GM10266 (cell line): ENCODE measurements around the gene HNRNPA3.

Experiments used
- DNase-seq: peaks from one replicate; pipeline ENCODE4 v3.0.0; 2012; ENCODE audit errors: extremely low spot score
- TF ChIP-seq, protein P1 (sequence below): IDR thresholded peaks from 2 replicates; pipeline ENCODE4 v1.5.1; 2012; ENCODE audit warnings: mild to moderate bottlenecking, low read depth; ENCODE audit not compliant: control insufficient read depth, insufficient read depth; ENCODE audit errors: missing control alignments

The HNRNPA3 gene

DNA sequence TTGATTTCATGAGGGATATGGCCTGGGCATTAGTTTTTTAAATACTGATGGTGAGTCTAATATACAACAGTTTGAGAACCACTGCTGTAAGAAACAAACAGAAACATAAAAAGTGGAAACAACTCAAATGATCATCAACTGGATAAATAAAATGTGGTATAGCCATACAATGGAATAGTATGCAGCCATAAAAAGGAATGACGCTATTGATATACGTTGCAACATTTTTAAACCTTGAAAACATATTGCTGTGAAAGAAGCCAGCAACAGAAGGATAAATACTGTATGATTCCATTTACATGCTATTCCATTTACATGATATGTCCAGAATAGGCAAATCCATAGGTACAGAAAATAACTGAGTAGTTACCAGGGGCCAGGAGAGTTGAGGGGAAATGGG, 45.5 kb downstream of the HNRNPA3 start:
- no peak for DNase-seq
- TF ChIP-seq, protein P1, sequence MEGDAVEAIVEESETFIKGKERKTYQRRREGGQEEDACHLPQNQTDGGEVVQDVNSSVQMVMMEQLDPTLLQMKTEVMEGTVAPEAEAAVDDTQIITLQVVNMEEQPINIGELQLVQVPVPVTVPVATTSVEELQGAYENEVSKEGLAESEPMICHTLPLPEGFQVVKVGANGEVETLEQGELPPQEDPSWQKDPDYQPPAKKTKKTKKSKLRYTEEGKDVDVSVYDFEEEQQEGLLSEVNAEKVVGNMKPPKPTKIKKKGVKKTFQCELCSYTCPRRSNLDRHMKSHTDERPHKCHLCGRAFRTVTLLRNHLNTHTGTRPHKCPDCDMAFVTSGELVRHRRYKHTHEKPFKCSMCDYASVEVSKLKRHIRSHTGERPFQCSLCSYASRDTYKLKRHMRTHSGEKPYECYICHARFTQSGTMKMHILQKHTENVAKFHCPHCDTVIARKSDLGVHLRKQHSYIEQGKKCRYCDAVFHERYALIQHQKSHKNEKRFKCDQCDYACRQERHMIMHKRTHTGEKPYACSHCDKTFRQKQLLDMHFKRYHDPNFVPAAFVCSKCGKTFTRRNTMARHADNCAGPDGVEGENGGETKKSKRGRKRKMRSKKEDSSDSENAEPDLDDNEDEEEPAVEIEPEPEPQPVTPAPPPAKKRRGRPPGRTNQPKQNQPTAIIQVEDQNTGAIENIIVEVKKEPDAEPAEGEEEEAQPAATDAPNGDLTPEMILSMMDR: no peak

DNA sequence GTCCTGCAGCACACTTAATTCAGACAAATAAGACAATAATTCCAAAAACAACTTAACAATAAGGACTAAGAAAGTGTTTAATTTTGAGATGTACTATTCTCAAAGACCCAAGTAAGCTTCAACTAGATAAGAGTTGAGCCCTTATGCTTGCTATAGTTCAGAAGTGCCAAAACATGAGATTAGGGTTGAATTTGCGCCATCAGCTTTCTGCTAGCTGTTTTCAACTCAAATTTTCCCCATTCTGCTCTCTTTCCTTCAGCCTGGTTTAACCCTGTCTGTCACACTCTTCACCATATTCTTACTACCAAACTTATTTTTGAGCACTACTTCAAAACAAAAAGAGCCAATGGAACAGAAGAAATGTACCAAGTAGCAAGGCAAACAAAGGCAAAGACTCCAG, 47.8 kb downstream of the HNRNPA3 start:
- TF ChIP-seq, protein P1: no peak

DNA sequence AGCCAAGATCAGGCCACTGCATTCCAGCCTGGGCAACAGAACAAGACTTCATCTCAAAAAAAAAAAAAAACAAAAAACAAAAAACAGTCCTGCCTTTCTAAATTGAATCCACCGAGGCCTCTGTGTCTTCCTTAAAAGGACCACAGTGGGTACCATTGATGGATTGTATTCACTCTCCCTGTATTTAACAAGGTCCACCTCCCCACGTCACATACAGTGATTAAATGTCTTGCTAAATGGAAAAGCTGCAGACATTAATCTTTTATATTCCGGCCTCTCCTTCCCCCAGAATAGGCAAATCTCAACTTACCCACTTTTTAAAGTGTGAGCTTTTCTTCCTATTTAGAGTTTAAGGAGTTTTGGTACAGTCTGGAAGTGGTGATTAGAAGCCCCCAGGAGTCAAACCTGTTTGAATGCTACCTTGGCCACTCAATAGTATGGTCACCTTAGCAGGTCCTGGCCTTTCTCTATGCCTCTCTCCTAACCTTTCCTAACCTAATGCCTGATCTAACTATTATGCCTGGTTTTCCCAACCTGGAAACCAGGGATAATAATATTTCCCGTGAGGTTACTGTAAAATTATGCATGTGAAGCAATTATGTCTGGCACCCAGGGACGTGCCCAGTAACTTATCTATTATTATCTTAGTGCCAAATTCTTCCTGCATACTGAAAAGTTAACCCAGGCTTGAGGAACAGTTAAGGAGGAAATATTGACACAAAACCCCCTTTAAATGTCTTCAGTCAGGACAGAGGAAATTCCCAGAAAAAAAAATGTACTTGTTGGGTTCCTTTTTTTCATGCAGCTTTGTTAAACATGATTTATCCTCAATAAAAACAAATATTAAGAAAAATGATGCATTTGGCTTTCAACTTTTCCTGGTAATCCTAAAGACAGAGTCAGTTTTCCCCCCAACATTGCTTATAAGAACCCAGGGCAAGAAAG, 48.8 kb downstream of the HNRNPA3 start:
- TF ChIP-seq, protein P1: no peak
- no peak for DNase-seq

More for the DNA sequence above, 47.8 kb downstream of the HNRNPA3 start:
- DNase-seq: no peak

DNA sequence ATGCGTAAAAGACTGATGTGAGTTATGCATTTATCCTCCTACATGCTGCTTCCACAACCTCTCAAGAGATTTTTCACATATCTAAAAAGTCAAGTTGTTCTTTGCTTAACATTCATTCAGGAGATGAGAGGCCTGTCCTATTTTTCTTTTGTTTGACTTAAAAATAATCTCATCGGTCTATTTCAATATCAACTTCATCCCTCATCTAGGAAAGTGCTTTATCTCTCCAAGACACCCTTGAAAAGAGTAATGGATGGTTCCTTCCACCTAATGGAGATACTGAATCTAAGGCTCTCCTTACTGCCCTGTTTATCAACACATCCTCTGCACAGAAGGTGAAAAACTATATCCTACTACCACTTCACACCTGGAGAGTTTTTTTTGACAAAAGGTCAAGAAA, 49.5 kb downstream of the HNRNPA3 start:
- no peak for DNase-seq
- TF ChIP-seq, protein P1: no peak

DNA sequence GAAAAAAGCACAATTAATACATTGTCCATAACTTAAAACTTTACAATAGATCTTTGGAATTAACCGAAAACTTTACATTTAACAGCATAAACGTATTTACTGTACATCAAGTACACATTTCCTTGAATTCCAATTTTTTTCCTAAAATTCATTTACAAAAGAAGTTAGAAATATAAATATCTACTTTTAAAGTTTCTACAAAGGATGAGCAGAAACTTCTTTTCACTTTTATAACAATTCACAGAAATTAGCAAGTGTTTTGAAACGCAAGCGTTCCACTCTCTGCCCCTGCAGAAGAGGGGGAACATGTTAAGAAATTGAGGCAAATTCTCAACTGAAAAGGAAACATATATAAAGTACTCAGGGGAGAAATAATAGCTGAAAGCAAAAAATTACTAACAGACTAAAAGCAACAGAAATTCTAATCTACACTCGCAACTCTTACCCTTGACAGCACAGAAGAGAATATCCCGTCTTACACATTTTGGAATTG, 50.4 kb downstream of the HNRNPA3 start:
- TF ChIP-seq, protein P1: no peak
- DNase-seq: no peak

DNA sequence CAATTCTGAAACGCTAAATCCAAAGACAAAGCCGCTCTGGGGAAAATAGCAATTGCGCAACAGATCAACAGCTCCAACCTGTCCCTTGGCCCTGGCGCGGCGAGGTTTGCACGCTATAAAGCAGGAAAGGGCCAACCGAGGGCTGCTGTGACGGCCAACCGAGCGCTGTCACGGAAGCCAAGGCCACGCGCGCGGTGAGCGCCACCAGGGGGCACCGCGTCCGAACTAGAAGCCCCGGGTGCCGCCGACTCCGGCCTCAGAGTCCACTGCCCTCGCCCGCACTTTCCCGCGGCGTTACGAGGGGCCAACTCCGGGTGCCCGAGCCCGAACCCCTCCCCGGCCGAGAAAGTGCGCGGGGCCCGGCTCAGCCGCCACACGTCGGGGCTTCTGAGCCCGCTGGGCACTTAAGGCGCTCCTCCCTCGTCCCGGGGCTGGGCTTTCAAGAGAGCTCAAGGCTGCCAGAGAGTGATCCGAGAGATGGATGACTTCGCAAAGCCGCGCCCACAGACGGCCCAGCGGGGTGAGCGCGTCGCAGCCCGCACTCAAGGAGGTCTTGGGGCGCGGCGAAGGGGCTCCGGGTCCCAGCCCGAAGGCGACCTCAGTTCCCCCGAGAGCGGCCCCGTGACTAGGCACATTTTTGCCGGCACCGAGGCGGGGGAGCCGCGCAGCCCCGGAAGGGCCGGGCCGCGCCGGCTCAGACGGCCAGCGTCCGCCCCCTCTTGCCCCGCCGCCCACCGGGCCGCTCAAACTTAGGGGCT, 51.0 kb downstream of the HNRNPA3 start:
- TF ChIP-seq, protein P1: peak; percentile 92
- peak; percentile 83 for DNase-seq
